ENCODE data around the gene AGR3.
"Not testable (repeated sequence)": the region's sequence is repeated elsewhere in the genome, so short reads cannot be mapped to it uniquely, and the experiment has no call there.

AGR3 gene

DNA sequence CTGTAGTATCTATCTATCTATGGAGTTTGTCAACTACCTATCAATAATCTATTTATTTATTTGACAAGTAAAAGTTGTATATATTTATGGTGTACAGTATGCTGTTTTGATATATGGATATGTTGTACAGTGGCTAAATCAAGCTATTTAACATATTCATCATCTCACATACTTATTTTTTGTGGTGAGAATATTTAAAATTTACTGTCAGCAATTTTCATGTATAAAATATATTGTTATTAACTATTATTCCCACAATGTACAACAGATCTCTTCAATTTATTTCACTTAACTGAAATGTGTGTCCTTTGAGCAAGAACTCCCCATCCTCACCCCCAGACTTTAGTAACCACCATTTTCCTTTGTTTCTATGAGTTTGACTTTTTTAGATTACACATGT, 14.5 kb downstream of the AGR3 start:
- H3K36me3 ChIP-seq (ENCODE audit: control insufficient read depth in 5 of 5, insufficient read depth in 5 of 5, low read length in 5 of 5): no peaks in the 10 kb centered on the region
- H3K27me3 ChIP-seq (ENCODE audit: control insufficient read depth in 5 of 5, insufficient read depth in 4 of 5, low read length in 5 of 5): no peaks in the 10 kb centered on the region
- no peak overlapping the region for H3K27ac ChIP-seq (ENCODE audit: low read depth, low read length)
- no peaks in the 10 kb centered on the region for H3K4me1 ChIP-seq (ENCODE audit: control insufficient read depth in 5 of 5, insufficient read depth in 5 of 5, low read length in 5 of 5)
- no peak overlapping the region for H3K9ac ChIP-seq (ENCODE audit: low read length in 5 of 5)
- H3K4me3 ChIP-seq (ENCODE audit: low read depth in 1 of 5, low read length in 5 of 5): no peak overlapping the region
- H3K9me3 ChIP-seq (ENCODE audit: control insufficient read depth in 5 of 5, low read length in 5 of 5): peaks cover 0 to 7% (median 0%) of the 10 kb centered on the region in 5 donors

- not testable (repeated sequence) for H3K9me3 ChIP-seq (ENCODE audit: control insufficient read depth in 5 of 5, low read length in 5 of 5); H3K27ac ChIP-seq (ENCODE audit: low read depth, low read length); H3K36me3 ChIP-seq (ENCODE audit: control insufficient read depth in 5 of 5, insufficient read depth in 5 of 5, low read length in 5 of 5); H3K27me3 ChIP-seq (ENCODE audit: control insufficient read depth in 5 of 5, insufficient read depth in 4 of 5, low read length in 5 of 5); H3K9ac ChIP-seq (ENCODE audit: low read length in 5 of 5); H3K4me3 ChIP-seq (ENCODE audit: low read depth in 1 of 5, low read length in 5 of 5); H3K4me1 ChIP-seq (ENCODE audit: control insufficient read depth in 5 of 5, insufficient read depth in 5 of 5, low read length in 5 of 5)
Observed at GRCh38 chr7:16853189-16853588, 28.6 kb downstream of the AGR3 start.

DNA sequence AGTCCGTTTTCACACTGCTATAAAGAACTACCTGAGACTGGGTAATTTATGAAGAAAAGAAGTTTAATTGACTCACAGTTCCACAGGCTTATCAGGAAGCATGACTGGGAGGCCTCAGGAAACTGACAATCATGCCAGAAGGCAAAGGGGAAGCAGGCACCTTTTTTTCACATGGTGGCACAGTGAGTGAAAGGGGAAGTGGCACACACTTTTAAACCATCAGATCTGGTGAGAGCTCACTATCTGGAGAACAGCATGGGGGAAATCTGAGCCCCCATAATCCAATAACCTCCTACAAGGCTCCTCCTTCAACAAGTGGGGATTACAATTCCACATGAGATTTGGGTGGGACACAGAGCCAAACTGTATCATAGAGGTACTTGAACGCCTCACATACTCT, 30.0 kb downstream of the AGR3 start:
- peaks cover 0 to 2% (median 0%) of the 10 kb centered on the region in 5 donors for H3K27me3 ChIP-seq (ENCODE audit: control insufficient read depth in 5 of 5, insufficient read depth in 4 of 5, low read length in 5 of 5)
- peaks cover 0 to 6% (median 0%) of the 10 kb centered on the region in 5 donors for H3K4me1 ChIP-seq (ENCODE audit: control insufficient read depth in 5 of 5, insufficient read depth in 5 of 5, low read length in 5 of 5)
- no peak overlapping the region for H3K9ac ChIP-seq (ENCODE audit: low read length in 5 of 5)
- H3K9me3 ChIP-seq (ENCODE audit: control insufficient read depth in 5 of 5, low read length in 5 of 5): no peaks in the 10 kb centered on the region
- no peak overlapping the region for H3K27ac ChIP-seq (ENCODE audit: low read depth, low read length)
- H3K4me3 ChIP-seq (ENCODE audit: low read depth in 1 of 5, low read length in 5 of 5): no peak overlapping the region
- no peaks in the 10 kb centered on the region for H3K36me3 ChIP-seq (ENCODE audit: control insufficient read depth in 5 of 5, insufficient read depth in 5 of 5, low read length in 5 of 5)

- no peaks in the 10 kb centered on the region for H3K36me3 ChIP-seq (ENCODE audit: control insufficient read depth in 5 of 5, insufficient read depth in 5 of 5, low read length in 5 of 5)
Observed at GRCh38 chr7:16850614-16851466, 30.9 kb downstream of the AGR3 start.

DNA sequence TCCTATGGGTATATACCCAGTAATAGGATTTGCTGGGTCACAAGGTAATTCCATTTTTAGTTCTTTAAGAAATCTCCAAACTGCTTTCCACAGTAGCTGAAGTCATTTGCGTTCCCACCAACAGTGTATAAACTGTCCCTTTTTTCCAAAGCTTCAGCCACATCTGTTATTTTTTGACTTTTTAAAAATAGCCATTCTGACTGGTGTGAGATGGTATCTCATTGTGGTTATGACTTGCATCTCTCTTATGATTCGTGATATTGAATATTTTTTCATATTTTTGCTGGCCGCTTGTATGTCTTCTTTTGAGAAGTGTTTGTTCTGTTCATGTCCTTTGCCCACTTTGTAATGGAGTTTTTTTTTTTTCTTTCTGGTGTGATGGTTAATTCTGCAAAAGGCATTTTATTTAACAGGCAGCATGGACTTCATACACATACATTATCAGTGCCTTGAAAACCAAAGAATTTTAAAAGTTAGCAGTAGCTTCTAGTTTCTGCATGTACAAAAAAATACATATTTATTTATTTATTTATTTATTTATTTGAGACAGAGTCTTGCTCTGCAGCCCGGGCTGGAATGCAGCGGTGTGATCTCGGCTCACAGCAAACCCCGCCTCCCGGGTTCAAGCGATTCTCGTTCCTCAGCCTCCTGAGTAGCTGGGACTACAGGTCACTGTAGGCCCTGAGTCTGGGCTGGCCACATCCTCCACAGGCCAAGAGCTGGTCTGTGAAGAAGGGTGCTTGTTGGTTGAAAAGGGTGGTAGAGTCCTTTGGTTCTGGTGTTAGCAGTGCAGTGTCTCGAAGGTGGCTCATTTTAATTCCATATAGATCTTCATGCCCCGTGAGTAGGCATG, 32.3 kb downstream of the AGR3 start:
- peaks cover 0 to 2% (median 0%) of the 10 kb centered on the region in 5 donors for H3K27me3 ChIP-seq (ENCODE audit: control insufficient read depth in 5 of 5, insufficient read depth in 4 of 5, low read length in 5 of 5)
- no peak overlapping the region for H3K27ac ChIP-seq (ENCODE audit: low read depth, low read length)
- H3K4me1 ChIP-seq (ENCODE audit: control insufficient read depth in 5 of 5, insufficient read depth in 5 of 5, low read length in 5 of 5): peaks cover 0 to 6% (median 0%) of the 10 kb centered on the region in 5 donors
- H3K36me3 ChIP-seq (ENCODE audit: control insufficient read depth in 5 of 5, insufficient read depth in 5 of 5, low read length in 5 of 5): no peaks in the 10 kb centered on the region
- H3K4me3 ChIP-seq (ENCODE audit: low read depth in 1 of 5, low read length in 5 of 5): no peak overlapping the region
- no peaks in the 10 kb centered on the region for H3K9me3 ChIP-seq (ENCODE audit: control insufficient read depth in 5 of 5, low read length in 5 of 5)
- no peak overlapping the region for H3K9ac ChIP-seq (ENCODE audit: low read length in 5 of 5)

More at GRCh38 chr7:16850614-16851466, 30.9 kb downstream of the AGR3 start:
- Histone ChIP-seq H3K27me3 (ENCODE audit: control insufficient read depth in 5 of 5, insufficient read depth in 4 of 5, low read length in 5 of 5) (peaks cover 0 to 2% (median 0%) of the 10 kb centered on the region in 5 donors), H3K9ac (ENCODE audit: low read length in 5 of 5) (no peak overlapping the region), H3K27ac (ENCODE audit: low read depth, low read length) (no peak overlapping the region), H3K4me3 (ENCODE audit: low read depth in 1 of 5, low read length in 5 of 5) (no peak overlapping the region), H3K4me1 (ENCODE audit: control insufficient read depth in 5 of 5, insufficient read depth in 5 of 5, low read length in 5 of 5) (peaks cover 0 to 6% (median 0%) of the 10 kb centered on the region in 5 donors), H3K9me3 (ENCODE audit: control insufficient read depth in 5 of 5, low read length in 5 of 5) (no peaks in the 10 kb centered on the region)

- no peak overlapping the region for H3K27ac ChIP-seq (ENCODE audit: low read depth, low read length)
Observed at GRCh38 chr7:16847381-16847860, 34.4 kb downstream of the AGR3 start.

DNA sequence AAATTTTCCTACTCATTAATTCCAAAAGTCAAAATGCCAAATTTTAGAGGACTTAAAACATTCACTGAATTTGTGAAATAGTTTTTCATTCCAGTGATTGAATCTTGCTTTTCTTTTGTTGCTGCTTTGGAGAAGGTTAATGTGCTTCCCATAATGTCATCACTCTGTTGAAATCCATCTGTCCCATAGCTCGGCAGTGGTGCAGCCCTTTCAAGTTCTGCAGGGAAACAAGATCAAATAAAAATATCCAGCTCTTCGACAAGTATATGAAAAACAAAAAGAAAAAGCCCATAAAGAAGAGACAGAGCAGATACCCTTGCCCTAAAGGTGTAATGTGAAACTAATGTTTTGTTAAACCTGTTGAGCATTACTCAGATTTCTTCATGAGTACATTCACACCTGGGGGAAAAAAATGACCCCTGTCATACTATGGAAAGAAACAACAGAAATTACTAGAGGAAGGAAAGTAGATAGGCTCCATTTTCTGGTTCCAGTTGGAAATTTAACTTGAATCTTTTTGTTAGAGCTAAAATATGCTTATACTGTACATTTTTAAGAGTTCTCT, 35.1 kb downstream of the AGR3 start:
- H3K4me1 ChIP-seq (ENCODE audit: control insufficient read depth in 5 of 5, insufficient read depth in 5 of 5, low read length in 5 of 5): peaks cover 0 to 2% (median 0%) of the 10 kb centered on the region in 5 donors
- H3K27ac ChIP-seq (ENCODE audit: low read depth, low read length): no peak overlapping the region
- no peak overlapping the region for H3K4me3 ChIP-seq (ENCODE audit: low read depth in 1 of 5, low read length in 5 of 5)
- H3K9me3 ChIP-seq (ENCODE audit: control insufficient read depth in 5 of 5, low read length in 5 of 5): no peaks in the 10 kb centered on the region
- H3K36me3 ChIP-seq (ENCODE audit: control insufficient read depth in 5 of 5, insufficient read depth in 5 of 5, low read length in 5 of 5): no peaks in the 10 kb centered on the region
- H3K9ac ChIP-seq (ENCODE audit: low read length in 5 of 5): no peak overlapping the region
- peaks cover 0 to 2% (median 0%) of the 10 kb centered on the region in 5 donors for H3K27me3 ChIP-seq (ENCODE audit: control insufficient read depth in 5 of 5, insufficient read depth in 4 of 5, low read length in 5 of 5)

More at GRCh38 chr7:16847381-16847860, 34.4 kb downstream of the AGR3 start:
- Histone ChIP-seq H3K36me3 (ENCODE audit: control insufficient read depth in 5 of 5, insufficient read depth in 5 of 5, low read length in 5 of 5) (no peaks in the 10 kb centered on the region), H3K4me3 (ENCODE audit: low read depth in 1 of 5, low read length in 5 of 5) (no peak overlapping the region), H3K27me3 (ENCODE audit: control insufficient read depth in 5 of 5, insufficient read depth in 4 of 5, low read length in 5 of 5) (peaks cover 0 to 2% (median 0%) of the 10 kb centered on the region in 5 donors), H3K4me1 (ENCODE audit: control insufficient read depth in 5 of 5, insufficient read depth in 5 of 5, low read length in 5 of 5) (peaks cover 0 to 6% (median 0%) of the 10 kb centered on the region in 5 donors), H3K9ac (ENCODE audit: low read length in 5 of 5) (no peak overlapping the region), H3K9me3 (ENCODE audit: control insufficient read depth in 5 of 5, low read length in 5 of 5) (no peaks in the 10 kb centered on the region)

DNA sequence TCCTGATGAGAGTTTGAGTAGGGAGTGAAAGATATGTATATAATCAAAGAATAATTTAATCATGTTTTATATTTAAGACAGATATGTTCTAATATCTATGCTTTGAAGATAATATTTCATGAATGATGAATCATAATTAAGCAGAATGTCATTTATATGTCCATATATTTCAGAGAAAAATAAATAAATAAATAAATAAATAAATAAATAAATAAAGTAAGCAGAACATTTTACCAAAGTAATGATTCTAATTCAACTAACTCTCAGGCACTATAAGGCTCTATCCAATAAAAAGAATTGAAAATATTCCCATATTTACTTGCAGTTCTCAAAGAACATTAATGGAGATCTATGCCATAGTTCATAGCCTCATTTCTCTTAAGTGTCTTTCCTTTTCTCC, 36.0 kb downstream of the AGR3 start:
- no peaks in the 10 kb centered on the region for H3K4me1 ChIP-seq (ENCODE audit: control insufficient read depth in 5 of 5, insufficient read depth in 5 of 5, low read length in 5 of 5)
- no peaks in the 10 kb centered on the region for H3K36me3 ChIP-seq (ENCODE audit: control insufficient read depth in 5 of 5, insufficient read depth in 5 of 5, low read length in 5 of 5)
- H3K9ac ChIP-seq (ENCODE audit: low read length in 5 of 5): no peak overlapping the region
- H3K27me3 ChIP-seq (ENCODE audit: control insufficient read depth in 5 of 5, insufficient read depth in 4 of 5, low read length in 5 of 5): peaks cover 0 to 2% (median 0%) of the 10 kb centered on the region in 5 donors
- no peaks in the 10 kb centered on the region for H3K9me3 ChIP-seq (ENCODE audit: control insufficient read depth in 5 of 5, low read length in 5 of 5)
- no peak overlapping the region for H3K4me3 ChIP-seq (ENCODE audit: low read depth in 1 of 5, low read length in 5 of 5)
- H3K27ac ChIP-seq (ENCODE audit: low read depth, low read length): no peak overlapping the region

GRCh38 chr7:16841681-16842080, 40.1 kb downstream of the AGR3 start:
- Histone ChIP-seq H3K27me3 (ENCODE audit: control insufficient read depth in 5 of 5, insufficient read depth in 4 of 5, low read length in 5 of 5) (no peaks in the 10 kb centered on the region), H3K4me3 (ENCODE audit: low read depth in 1 of 5, low read length in 5 of 5) (no peak overlapping the region), H3K9me3 (ENCODE audit: control insufficient read depth in 5 of 5, low read length in 5 of 5) (no peaks in the 10 kb centered on the region), H3K27ac (ENCODE audit: low read depth, low read length) (no peak overlapping the region), H3K9ac (ENCODE audit: low read length in 5 of 5) (no peak overlapping the region), H3K4me1 (ENCODE audit: control insufficient read depth in 5 of 5, insufficient read depth in 5 of 5, low read length in 5 of 5) (no peaks in the 10 kb centered on the region), H3K36me3 (ENCODE audit: control insufficient read depth in 5 of 5, insufficient read depth in 5 of 5, low read length in 5 of 5) (no peaks in the 10 kb centered on the region)
